HEK293T (cell line): ENCODE measurements around the gene CAP2.

ENCODE experiments used
- ARNT ChIP-seq: fragments of 450-650 bp; IDR thresholded peaks from 2 replicates; pipeline ENCODE4 v1.6.1; 2017; ENCODE audit warnings: mild to moderate bottlenecking
- FOXM1 ChIP-seq: fragments of 450-650 bp; IDR thresholded peaks from 2 replicates; pipeline ENCODE4 v1.6.1; 2017; ENCODE audit warnings: mild to moderate bottlenecking, borderline replicate concordance
- SP1 ChIP-seq: fragments of 450-650 bp; IDR thresholded peaks from 2 replicates; pipeline ENCODE4 v1.6.1; 2017

GRCh38 chr6:17577059-17577458, 183.7 kb downstream of the CAP2 start:
- TF ChIP-seq SP1 (no peak), ARNT (no peak), FOXM1 (no peak)
